Body of pancreas (tissue), 4 donors: ENCODE data around the gene NELFCD.

Experiments
- CTCF ChIP-seq, 7 experiments: fragments of 450-650 bp in 4 of 7; fragments of 200-600 bp in 3 of 7; sonication (generic) in 3 of 7; IDR thresholded peaks; one replicate each; pipeline ENCODE4 v1.5.1; 2016 to 2019; ENCODE audit warnings: antibody characterized with exemption in 7 of 7
- POLR2A ChIP-seq, 3 donors: fragments of 450-650 bp; IDR thresholded peaks; one replicate each; pipeline ENCODE4 v1.6.1; 2016; ENCODE audit warnings: antibody characterized with exemption in 3 of 3, mild to moderate bottlenecking in 2 of 3

DNA sequence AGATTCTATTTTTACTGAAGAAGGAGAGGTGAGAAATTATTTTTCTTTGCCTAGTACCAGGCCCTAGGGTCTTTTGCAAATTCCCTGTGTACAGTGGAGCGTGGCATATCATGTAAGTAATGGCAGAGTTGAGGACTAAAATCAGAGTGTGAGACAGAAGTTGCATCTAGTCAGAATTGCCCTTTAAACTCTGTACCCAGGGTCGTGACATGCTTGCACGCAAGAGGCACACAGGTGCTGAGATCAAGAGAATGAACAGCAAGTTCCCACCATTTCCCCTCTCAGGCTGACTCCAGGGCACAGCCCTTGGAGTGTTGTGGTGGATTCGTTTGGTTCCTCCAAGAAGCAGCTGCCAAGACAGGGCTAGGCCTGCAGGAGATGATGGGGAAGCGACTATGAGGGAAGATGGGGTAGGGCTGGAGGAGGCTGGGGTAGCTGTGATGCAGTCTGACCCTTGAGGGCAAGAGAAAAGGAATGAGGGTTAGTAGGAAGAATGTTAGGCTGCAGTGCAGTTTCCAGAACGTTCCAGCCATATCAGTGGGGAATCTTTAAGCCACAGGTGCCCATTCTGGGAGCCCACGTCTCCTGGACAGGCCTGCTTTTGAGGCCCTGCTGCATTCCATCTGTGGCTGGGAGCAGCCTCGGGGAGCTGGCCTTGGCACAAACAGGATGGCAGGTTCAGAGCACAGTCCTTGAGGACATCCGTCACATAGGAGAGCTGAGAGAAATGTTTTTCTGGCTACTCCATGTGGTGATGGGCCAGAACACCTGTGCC is 6.9 kb downstream of the NELFCD start:
- TF ChIP-seq CTCF (IDR thresholded peaks at IDR 0.05) = no peak
- no peak for TF ChIP-seq POLR2A (IDR thresholded peaks at IDR 0.05)
